Activated CD4-positive, alpha-beta T cell treated with anti-CD3 and anti-CD28 coated beads for 48 hours (primary cell): ENCODE measurements around the gene SECTM1.

Source experiments
- DNase-seq: peaks from one replicate; pipeline ENCODE4 v3.0.0-alpha.2; 2020

SECTM1 gene

GRCh38 chr17:82346342-82347300 lies 13.1 kb upstream of the SECTM1 start:
- no peak for DNase-seq

- no peak for DNase-seq
Measured at GRCh38 chr17:82345151-82345976, 11.8 kb upstream of the SECTM1 start.

GRCh38 chr17:82344175-82344907 lies 10.8 kb upstream of the SECTM1 start:
- DNase-seq, result no peak

GRCh38 chr17:82343560-82343959 lies 10.0 kb upstream of the SECTM1 start:
- no peak for DNase-seq

- no peak for DNase-seq
Measured at GRCh38 chr17:82342361-82343079, 9.0 kb upstream of the SECTM1 start.

GRCh38 chr17:82339634-82340580 lies 6.3 kb upstream of the SECTM1 start:
- no peak for DNase-seq

GRCh38 chr17:82338858-82339633 lies 5.5 kb upstream of the SECTM1 start:
- DNase-seq, result no peak

- DNase-seq, result no peak
Measured at GRCh38 chr17:82334622-82335394, 1.2 kb upstream of the SECTM1 start.

- DNase-seq, result no peak
Measured at GRCh38 chr17:82334204-82334621, 647 bp upstream of the SECTM1 start.

- peak; percentile 47 for DNase-seq
Measured at GRCh38 chr17:82332669-82333278, 792 bp downstream of the SECTM1 start.

GRCh38 chr17:82331345-82331939 lies 2.1 kb downstream of the SECTM1 start:
- no peak for DNase-seq

GRCh38 chr17:82330322-82331239 lies 3.0 kb downstream of the SECTM1 start:
- no peak for DNase-seq

- DNase-seq, result no peak
Measured at GRCh38 chr17:82329683-82330321, 3.8 kb downstream of the SECTM1 start.

GRCh38 chr17:82328994-82329507 lies 4.5 kb downstream of the SECTM1 start:
- DNase-seq, result no peak

GRCh38 chr17:82328141-82328993 lies 5.2 kb downstream of the SECTM1 start:
- DNase-seq, result no peak

GRCh38 chr17:82327757-82328140 lies 5.8 kb downstream of the SECTM1 start:
- no peak for DNase-seq
